HUES48 (cell line): ENCODE results near the gene UCP2.

Experiments used
- H3K27ac ChIP-seq: one replicate; pipeline ENCODE4 v1.7.0; 2013; ENCODE audit warnings: low read depth, low read length, inconsistent platforms
- H3K27me3 ChIP-seq: 2 replicates; pipeline ENCODE4 v1.6.1; 2013; ENCODE audit warnings: mild to moderate bottlenecking, low read length; ENCODE audit not compliant: control insufficient read depth, insufficient read depth
- H3K36me3 ChIP-seq: 2 replicates; pipeline ENCODE4 v1.6.1; 2013; ENCODE audit warnings: low read length; ENCODE audit not compliant: control insufficient read depth, insufficient read depth
- H3K4me1 ChIP-seq: 2 replicates; pipeline ENCODE4 v1.6.1; 2013; ENCODE audit warnings: mild to moderate bottlenecking, low read length; ENCODE audit not compliant: control insufficient read depth, insufficient read depth
- H3K4me3 ChIP-seq: 2 replicates; pipeline ENCODE4 v1.5.1; 2013; ENCODE audit warnings: mild to moderate bottlenecking, low read depth, low read length
- H3K9ac ChIP-seq: 2 replicates; pipeline ENCODE4 v1.6.1; 2013; ENCODE audit warnings: mild to moderate bottlenecking, low read depth, low read length, moderate library complexity
- H3K9me3 ChIP-seq: 2 replicates; pipeline ENCODE4 v1.6.1; 2013; ENCODE audit warnings: low read length; ENCODE audit not compliant: control insufficient read depth, insufficient read depth

Gene UCP2, protein sequence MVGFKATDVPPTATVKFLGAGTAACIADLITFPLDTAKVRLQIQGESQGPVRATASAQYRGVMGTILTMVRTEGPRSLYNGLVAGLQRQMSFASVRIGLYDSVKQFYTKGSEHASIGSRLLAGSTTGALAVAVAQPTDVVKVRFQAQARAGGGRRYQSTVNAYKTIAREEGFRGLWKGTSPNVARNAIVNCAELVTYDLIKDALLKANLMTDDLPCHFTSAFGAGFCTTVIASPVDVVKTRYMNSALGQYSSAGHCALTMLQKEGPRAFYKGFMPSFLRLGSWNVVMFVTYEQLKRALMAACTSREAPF

DNA sequence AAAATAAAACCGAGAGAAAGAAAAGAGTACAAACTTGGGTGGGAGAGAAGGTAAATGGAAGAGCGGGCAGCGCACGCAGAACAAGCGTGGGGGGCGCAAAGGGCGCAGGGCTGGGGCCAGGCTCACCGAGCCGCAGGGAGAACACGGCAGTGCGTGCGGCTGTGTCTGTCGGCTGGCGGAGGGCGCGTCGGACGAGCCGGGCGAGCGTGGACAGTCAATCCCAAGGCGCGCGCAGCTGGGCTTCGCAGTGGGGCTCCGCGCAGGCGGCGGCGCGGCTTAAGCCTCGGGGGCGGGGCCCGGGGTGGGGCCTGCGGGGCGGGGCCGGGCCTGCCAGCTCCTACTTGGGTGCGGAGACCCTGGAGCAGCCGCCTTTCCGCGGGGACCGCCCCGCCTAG, at the start of gene UCP2:
Gene UCP2 (minus strand): TSS at position 249 of the 395 bp plus-strand sequence. CDS start 4,465 bp downstream, outside the sequence.
- Histone ChIP-seq H3K4me1 (peaks cover 13% of the 10 kb centered on the region), H3K9ac (peak within 1 kb of the TSS; percentile 58)

DNA sequence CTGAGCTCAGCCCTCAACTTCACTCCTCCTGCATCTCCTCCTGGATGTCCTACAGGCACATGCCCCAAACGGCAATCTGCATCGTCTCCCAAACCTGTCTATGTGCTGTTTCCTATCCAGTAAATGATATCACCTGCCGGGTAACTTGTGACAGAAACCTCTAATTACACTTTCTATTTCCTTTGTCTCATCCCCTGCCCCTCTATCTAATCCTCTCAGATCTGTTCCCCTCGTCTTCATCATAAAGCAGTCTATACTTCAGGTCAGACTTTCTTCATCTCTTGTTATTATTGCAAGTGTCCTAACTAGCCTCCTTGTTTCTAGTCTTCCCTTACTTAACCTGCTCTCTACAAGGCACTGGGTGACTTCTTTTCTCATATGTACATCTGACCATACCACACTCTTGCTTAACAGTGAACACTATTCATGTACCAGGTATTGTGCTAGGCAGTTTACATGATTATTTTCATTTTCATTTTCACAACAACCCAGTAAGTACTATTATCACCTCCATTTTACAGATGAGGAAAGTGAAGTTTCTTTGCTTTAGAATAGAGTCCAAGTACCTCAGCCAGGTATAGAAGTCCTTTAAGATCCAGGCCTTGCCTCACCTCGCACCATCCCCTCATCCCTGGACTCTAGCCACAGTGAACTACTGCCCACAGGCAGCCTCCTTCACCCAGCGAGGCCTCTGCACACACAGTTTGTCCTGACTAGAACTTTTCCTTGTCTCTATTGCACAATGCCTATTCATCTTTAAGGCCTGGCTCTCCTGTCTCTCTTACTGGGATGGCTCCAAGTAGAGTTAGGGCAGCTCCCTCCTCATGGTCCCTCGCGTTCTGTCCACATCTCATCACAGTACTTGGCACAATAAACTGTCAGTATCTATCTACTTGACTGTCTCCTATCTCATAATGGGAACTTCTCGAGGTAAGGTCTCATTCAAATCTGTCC, 48.4 kb upstream of the UCP2 start:
- no peak overlapping the region for H3K4me3 ChIP-seq
- no peak overlapping the region for H3K27ac ChIP-seq
- no peaks in the 10 kb centered on the region for H3K27me3 ChIP-seq
- H3K36me3 ChIP-seq: peaks cover 33% of the 10 kb centered on the region
- no peak overlapping the region for H3K9ac ChIP-seq
- H3K9me3 ChIP-seq: no peaks in the 10 kb centered on the region
- no peaks in the 10 kb centered on the region for H3K4me1 ChIP-seq

More for the DNA sequence above, at the start of gene UCP2:
- Histone ChIP-seq H3K4me3 (peak within 1 kb of the TSS; percentile 84), H3K27me3 (no peaks in the 10 kb centered on the region), H3K36me3 (peaks cover 37% of the 10 kb centered on the region), H3K27ac (peak within 1 kb of the TSS; percentile 91), H3K9me3 (no peaks in the 10 kb centered on the region)

DNA sequence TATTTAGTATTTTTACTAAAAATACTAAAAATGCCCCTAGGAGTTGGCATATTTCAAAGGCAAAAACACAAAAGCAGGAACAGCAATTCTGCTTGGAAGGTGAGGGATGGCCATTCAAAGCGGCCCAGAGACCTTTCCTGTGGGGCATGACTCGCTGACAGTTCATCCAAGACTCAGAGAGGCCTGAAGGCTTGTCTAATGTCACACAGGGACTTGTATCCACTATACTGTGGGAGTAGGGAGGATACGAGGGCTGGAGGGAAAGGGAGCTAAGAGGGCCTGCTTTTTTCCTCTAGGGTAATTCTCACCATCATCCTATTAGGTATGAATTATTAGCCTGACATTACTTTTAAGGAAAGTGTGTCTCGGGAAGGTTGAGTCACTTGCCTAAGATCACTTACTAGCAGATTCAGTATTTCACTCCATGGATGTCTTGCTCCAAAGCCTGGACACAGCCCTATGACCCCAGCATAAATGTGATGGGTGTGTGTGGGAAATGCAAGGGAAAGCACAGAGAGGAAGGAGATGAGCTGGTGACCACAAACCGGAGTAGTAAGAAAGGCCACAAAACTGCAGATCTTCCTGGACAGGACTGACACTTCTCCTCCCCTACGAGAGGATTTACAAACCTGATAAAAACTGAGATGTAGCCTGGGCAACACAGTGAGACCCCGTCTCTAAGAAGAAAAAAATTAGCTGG, 43.0 kb upstream of the UCP2 start:
- no peak overlapping the region for H3K9ac ChIP-seq
- H3K9me3 ChIP-seq: no peaks in the 10 kb centered on the region
- no peaks in the 10 kb centered on the region for H3K27me3 ChIP-seq
- H3K27ac ChIP-seq: no peak overlapping the region
- no peak overlapping the region for H3K4me3 ChIP-seq
- no peaks in the 10 kb centered on the region; the same call in 1 of the 2 replicates for H3K36me3 ChIP-seq
- H3K4me1 ChIP-seq: no peaks in the 10 kb centered on the region

DNA sequence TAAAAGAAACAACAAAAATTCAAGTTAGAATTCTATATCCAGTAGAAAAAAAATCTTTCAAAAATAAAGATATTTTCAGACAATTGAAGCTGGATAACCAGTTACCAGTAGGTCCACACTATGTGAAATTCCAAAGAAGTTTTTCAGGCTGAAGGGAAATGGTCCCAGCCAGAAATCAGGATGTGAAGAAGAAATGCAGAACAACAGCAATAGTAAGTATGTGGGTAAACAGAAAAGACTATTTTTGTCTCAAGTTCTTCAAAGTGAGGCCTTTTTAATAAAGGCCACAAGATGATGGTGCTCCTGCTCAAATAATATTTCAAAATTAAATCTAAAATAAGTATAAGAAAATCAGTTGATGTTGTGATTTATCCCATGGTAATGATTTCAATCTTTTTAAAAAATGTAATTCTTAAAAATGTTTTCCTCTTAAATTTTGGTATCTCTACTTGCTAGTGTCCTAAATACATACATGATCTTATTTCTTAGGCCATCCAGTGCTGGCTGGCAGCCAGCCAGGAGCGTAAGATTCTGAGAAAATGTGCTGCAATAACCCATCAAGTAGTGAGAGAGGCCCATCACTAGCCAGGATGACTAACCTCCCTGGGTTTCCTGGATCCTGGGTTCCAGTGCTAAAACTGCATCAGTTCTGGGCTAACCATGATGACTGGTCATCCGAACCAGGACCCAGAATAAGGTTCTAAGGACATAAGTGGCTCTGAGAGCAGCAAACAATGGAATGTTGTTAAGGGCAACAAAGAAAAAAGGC, 41.8 kb upstream of the UCP2 start:
- Histone ChIP-seq H3K4me3 (no peak overlapping the region), H3K9ac (no peak overlapping the region), H3K36me3 (peaks cover 2% of the 10 kb centered on the region; the same call in 1 of the 2 replicates), H3K27ac (no peak overlapping the region), H3K9me3 (no peaks in the 10 kb centered on the region), H3K4me1 (no peaks in the 10 kb centered on the region), H3K27me3 (no peaks in the 10 kb centered on the region)

DNA sequence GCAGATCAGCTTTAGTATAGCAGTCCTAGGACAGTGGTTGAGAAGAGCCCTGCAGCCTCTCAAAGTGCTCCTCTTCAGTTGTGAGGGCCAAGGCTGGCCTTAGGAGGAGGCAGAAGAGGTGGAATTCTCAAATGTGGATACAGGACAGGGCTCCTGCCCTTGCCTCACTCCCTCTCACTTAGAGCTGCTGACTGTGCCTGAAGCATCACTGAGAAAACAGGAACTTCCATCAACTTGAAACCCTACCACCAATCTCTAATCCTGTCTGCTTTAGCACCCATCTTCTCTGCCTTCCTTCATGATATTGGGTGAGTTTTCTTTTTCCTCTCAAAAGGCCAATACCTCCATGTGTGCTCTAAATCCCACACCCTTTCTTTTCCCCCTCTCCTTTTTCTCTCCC, 40.6 kb upstream of the UCP2 start:
- Histone ChIP-seq H3K4me1 (no peaks in the 10 kb centered on the region), H3K27ac (no peak overlapping the region), H3K27me3 (no peaks in the 10 kb centered on the region), H3K9ac (no peak overlapping the region), H3K4me3 (no peak overlapping the region), H3K9me3 (no peaks in the 10 kb centered on the region), H3K36me3 (0 out of 2 replicates have a peak, but pooled peaks cover 2% of the 10 kb centered on the region)

DNA sequence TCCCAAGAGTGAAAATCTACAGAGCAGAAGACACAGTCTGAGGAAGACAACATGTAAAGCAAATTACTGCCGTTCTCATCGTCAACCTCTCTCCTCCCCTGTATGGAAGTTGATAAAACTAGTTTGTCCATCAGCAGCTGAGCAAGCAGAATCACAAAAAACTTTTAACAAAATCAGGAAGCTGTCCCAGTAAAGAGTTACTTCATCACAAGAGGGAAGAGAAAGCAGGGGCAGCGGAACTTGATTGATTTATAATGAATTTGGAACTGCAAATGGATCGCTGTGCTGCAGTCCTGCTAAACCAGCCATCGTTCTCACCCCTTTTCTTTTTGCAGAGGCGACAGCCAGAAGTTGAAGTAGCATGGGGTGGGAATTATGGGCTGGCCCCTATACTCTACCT, 39.9 kb upstream of the UCP2 start:
- Histone ChIP-seq H3K4me1 (no peaks in the 10 kb centered on the region), H3K9me3 (no peaks in the 10 kb centered on the region), H3K4me3 (no peak overlapping the region), H3K36me3 (0 out of 2 replicates have a peak, but pooled peaks cover 2% of the 10 kb centered on the region), H3K27me3 (no peaks in the 10 kb centered on the region), H3K9ac (no peak overlapping the region), H3K27ac (no peak overlapping the region)

DNA sequence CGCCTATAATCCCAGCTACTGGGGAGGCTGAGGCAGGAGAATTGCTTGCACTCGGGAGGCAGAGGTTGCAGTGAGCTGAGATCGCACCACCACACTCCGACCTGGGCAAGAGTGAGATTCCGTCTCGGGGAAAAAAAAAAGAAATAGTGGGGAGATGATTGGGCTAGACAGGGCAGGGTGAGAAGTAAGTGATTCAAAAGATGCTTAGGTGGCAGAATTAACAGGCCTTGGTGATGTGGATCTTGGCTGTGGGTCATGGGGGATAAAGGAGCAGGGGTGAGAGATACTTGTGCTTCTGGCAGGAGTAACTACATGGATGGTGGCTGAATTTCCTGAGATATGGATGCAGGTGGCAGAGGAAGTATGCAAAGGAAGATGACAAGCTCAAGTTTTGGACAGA, 39.4 kb upstream of the UCP2 start:
- Histone ChIP-seq H3K27me3 (no peaks in the 10 kb centered on the region), H3K27ac (no peak overlapping the region), H3K9me3 (no peaks in the 10 kb centered on the region), H3K4me1 (no peaks in the 10 kb centered on the region), H3K36me3 (0 out of 2 replicates have a peak, but pooled peaks cover 2% of the 10 kb centered on the region), H3K4me3 (no peak overlapping the region), H3K9ac (no peak overlapping the region)

DNA sequence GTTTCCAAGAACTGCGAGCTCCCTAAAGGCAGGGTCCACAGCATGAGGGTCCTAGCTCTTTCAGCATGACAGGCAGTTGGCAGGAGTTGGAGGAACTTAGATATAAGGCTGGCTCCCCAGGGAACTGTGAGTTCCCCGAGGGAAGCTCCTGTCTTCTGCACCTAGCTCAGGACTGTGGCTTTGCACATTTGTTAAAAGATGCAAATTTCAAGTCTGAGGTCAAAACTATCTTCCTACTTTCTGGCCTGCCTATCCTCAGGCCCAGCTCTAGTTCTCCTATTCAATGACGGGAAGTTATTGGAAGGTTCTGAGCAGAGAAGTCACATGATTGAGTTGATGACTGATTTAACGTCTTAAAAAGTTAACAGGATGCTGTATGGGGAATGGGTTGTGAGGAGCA, 37.9 kb upstream of the UCP2 start:
- Histone ChIP-seq H3K27me3 (no peaks in the 10 kb centered on the region), H3K27ac (no peak overlapping the region), H3K9me3 (no peaks in the 10 kb centered on the region), H3K9ac (no peak overlapping the region), H3K4me1 (no peaks in the 10 kb centered on the region), H3K4me3 (no peak overlapping the region), H3K36me3 (0 out of 2 replicates have a peak, but pooled peaks cover 2% of the 10 kb centered on the region)

DNA sequence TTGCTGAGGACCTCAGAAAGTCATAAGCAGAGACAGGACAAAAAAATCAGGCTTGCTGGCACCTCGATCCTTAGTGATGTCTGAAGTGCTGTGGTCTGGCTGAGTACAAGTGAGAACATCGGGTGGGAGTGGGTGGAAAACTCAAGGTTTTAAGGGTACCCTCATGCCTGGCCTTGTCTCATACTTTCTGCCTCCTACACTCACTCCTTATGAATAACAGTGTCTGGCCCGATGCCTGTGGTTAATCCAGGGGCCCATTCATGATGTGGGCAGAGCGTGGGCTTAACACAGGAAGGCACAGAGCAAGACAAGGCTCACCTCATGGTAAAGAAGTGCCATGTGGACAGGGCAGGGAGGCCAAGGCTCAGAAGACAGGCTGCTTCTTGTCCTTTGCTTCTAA, 37.2 kb upstream of the UCP2 start:
- H3K4me1 ChIP-seq: no peaks in the 10 kb centered on the region
- H3K27ac ChIP-seq: no peak overlapping the region
- no peaks in the 10 kb centered on the region for H3K9me3 ChIP-seq
- H3K27me3 ChIP-seq: no peaks in the 10 kb centered on the region
- no peak overlapping the region for H3K4me3 ChIP-seq
- 0 out of 2 replicates have a peak, but pooled peaks cover 2% of the 10 kb centered on the region for H3K36me3 ChIP-seq
- no peak overlapping the region for H3K9ac ChIP-seq

DNA sequence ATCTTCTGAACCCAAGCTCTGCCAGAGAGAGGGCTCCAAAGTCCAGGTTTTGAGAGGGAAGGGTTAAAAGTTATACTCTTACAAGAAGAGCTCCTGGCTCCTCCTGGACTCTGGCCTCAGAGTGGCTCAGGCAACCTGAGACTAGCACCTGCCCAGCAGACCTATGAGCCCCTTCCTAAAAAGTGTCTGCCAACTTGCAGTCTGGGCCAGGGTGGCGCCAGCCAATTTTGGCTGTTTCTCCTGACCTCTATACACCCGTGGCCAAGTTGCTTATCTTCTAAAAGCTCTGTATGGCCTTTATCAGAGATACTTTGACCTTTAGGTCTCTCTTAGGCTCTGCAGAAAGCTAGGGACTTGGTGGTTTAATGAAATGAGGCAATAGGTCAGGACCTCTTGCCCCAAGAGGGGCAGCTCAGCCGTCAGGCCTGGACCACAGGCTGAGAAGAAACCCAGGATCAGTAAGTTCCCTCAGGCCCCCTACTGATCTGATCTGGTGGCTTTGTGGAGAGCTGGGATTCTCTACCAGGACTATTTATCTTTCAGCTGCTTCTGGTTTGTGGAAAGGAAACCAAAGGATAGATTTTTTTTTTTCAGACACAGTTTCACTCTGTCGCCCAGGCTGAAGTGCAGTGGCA, 36.6 kb upstream of the UCP2 start:
- no peak overlapping the region for H3K27ac ChIP-seq
- H3K4me1 ChIP-seq: no peaks in the 10 kb centered on the region
- H3K36me3 ChIP-seq: 0 out of 2 replicates have a peak, but pooled peaks cover 2% of the 10 kb centered on the region
- no peak overlapping the region for H3K9ac ChIP-seq
- H3K4me3 ChIP-seq: no peak overlapping the region
- no peaks in the 10 kb centered on the region for H3K9me3 ChIP-seq
- H3K27me3 ChIP-seq: no peaks in the 10 kb centered on the region
